Measurements from ENCODE around the gene RABL2B. TPM values are rescaled to one million over a fixed set of nuclear protein-coding genes. Genes with fewer than 3 reads are reported as not detected.
A peak's percentile ranks its signal among the peaks of the same experiment; 100 is the strongest.

The RABL2B gene
- polyA plus RNA-seq, 3 donors: 8.8 to 48.8 (median 11.7) TPM

DNA sequence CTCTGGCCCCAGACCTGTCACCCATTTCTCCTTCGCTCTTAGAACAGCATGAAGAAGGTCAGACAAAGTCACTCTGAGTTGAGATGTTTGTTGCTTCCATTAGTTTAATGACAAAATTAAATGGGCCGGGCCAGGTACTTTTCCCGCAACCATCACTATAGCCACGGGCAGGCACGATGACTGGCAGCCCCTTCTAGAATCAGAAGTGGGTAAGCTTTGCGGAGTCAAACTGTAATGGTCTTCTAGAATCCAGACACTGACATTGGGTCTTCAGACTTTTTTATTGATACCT lies 47.8 kb downstream of the RABL2B start:
- no peak for DNase-seq
- peaks cover 0 to 6% (median 0%) of the 10 kb centered on the region in 7 donors for H3K9me3 Mint-ChIP-seq
- H4K20me1 ChIP-seq (ENCODE audit: insufficient read depth, low read length): no peaks in the 10 kb centered on the region
- H3K27me3 Mint-ChIP-seq (ENCODE audit: low read depth in 3 of 3): peaks cover 0 to 3% (median 2%) of the 10 kb centered on the region in 3 donors
- no peaks in the 10 kb centered on the region for H3K9me3 ChIP-seq (replicated peaks in 1 of 2; ENCODE audit: control insufficient read depth in 1 of 2, insufficient read depth in 1 of 2, low read length in 2 of 2)
- H3K4me1 ChIP-seq (ENCODE audit: control insufficient read depth in 1 of 2, insufficient read depth in 2 of 2, low read length in 2 of 2): no peaks in the 10 kb centered on the region
- no peak overlapping the region for H3K4me3 ChIP-seq (replicated peaks in 1 of 3; ENCODE audit: low read depth in 2 of 3, low read length in 3 of 3)
- H3K79me2 ChIP-seq (ENCODE audit: insufficient read depth, low read length): no peaks in the 10 kb centered on the region
- TF ChIP-seq, protein P1, sequence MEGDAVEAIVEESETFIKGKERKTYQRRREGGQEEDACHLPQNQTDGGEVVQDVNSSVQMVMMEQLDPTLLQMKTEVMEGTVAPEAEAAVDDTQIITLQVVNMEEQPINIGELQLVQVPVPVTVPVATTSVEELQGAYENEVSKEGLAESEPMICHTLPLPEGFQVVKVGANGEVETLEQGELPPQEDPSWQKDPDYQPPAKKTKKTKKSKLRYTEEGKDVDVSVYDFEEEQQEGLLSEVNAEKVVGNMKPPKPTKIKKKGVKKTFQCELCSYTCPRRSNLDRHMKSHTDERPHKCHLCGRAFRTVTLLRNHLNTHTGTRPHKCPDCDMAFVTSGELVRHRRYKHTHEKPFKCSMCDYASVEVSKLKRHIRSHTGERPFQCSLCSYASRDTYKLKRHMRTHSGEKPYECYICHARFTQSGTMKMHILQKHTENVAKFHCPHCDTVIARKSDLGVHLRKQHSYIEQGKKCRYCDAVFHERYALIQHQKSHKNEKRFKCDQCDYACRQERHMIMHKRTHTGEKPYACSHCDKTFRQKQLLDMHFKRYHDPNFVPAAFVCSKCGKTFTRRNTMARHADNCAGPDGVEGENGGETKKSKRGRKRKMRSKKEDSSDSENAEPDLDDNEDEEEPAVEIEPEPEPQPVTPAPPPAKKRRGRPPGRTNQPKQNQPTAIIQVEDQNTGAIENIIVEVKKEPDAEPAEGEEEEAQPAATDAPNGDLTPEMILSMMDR (IDR thresholded peaks at IDR 0.05): no peak
- no peak overlapping the region for H3K4me3 Mint-ChIP-seq
- intact Hi-C loops (cut with micrococcal nuclease): no loop called here
- H2AFZ ChIP-seq (ENCODE audit: insufficient read depth, low read depth, low read length, poor library complexity, severe bottlenecking): no peak overlapping the region
- no peaks in the 10 kb centered on the region for H3K36me3 ChIP-seq (replicated peaks in 1 of 2; ENCODE audit: control insufficient read depth in 1 of 2, insufficient read depth in 2 of 2, low read length in 2 of 2)
- H3K27ac ChIP-seq (ENCODE audit: low read depth in 1 of 2, low read length in 2 of 2): no peak overlapping the region
- WGBS (ENCODE audit: insufficient coverage): 95% methylated on average over 4 of the region's 6 CpGs
- no peak overlapping the region for H3K9ac ChIP-seq (ENCODE audit: insufficient read depth, low read length, poor library complexity, severe bottlenecking)
- H3K4me1 Mint-ChIP-seq: no peaks in the 10 kb centered on the region
- no peak overlapping the region for H3K27ac Mint-ChIP-seq
- H3K4me2 ChIP-seq (replicated peaks; ENCODE audit: extremely low read depth, low read length, poor library complexity, severe bottlenecking): no peak overlapping the region
- no peaks in the 10 kb centered on the region for H3K27me3 ChIP-seq (ENCODE audit: control insufficient read depth in 2 of 2, insufficient read depth in 2 of 2, low read length in 2 of 2)
- no peaks in the 10 kb centered on the region for H3K36me3 Mint-ChIP-seq

DNA sequence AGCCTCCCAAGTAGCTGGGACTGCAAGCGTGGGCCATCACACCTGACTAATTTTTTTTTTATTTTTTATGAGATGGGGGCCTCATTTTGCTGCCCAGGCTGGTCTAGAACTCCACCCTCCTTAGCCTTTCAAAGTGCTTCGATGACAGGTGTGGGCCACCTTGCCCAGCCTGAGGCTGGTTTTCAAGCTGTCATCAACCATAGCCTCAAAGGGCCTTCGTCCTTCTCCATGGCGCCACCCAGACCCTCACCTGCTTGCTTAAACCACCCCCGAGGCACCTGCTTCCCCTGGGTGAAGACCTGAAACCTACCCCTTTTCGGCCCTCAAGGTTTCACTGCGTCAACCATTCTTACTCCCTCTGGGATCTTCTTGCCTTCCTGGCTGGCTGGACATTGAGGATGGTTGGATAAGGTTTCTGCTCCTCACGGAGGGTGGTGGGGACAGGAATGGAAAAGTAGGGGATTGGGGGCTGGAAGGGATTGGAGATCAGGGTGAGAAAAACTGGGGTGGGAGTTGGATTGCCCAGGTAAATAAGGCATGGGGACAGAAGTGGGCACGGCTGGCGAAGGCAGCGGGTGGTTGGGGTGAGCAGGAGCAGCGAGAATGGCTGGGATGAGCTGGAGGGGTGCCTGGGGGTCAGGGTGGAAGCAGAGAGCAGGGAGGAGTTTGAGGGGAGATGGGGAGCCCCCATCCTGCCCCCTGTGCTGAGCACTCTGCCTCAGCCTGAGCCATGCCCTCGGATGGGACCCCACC lies 48.3 kb downstream of the RABL2B start:
- H3K36me3 Mint-ChIP-seq: no peaks in the 10 kb centered on the region
- Histone ChIP-seq H3K36me3 (replicated peaks in 1 of 2; ENCODE audit: control insufficient read depth in 1 of 2, insufficient read depth in 2 of 2, low read length in 2 of 2) (no peaks in the 10 kb centered on the region), H2AFZ (ENCODE audit: insufficient read depth, low read depth, low read length, poor library complexity, severe bottlenecking) (no peak overlapping the region), H3K9ac (ENCODE audit: insufficient read depth, low read length, poor library complexity, severe bottlenecking) (no peak overlapping the region), H3K4me2 (replicated peaks; ENCODE audit: extremely low read depth, low read length, poor library complexity, severe bottlenecking) (no peak overlapping the region), H4K20me1 (ENCODE audit: insufficient read depth, low read length) (no peaks in the 10 kb centered on the region), H3K79me2 (ENCODE audit: insufficient read depth, low read length) (no peaks in the 10 kb centered on the region), H3K4me3 (replicated peaks in 1 of 3; ENCODE audit: low read depth in 2 of 3, low read length in 3 of 3) (no peak overlapping the region), H3K9me3 (replicated peaks in 1 of 2; ENCODE audit: control insufficient read depth in 1 of 2, insufficient read depth in 1 of 2, low read length in 2 of 2) (no peaks in the 10 kb centered on the region), H3K27me3 (ENCODE audit: control insufficient read depth in 2 of 2, insufficient read depth in 2 of 2, low read length in 2 of 2) (no peaks in the 10 kb centered on the region), H3K4me1 (ENCODE audit: control insufficient read depth in 1 of 2, insufficient read depth in 2 of 2, low read length in 2 of 2) (no peaks in the 10 kb centered on the region), H3K27ac (ENCODE audit: low read depth in 1 of 2, low read length in 2 of 2) (no peak overlapping the region)
- no peak overlapping the region for H3K4me3 Mint-ChIP-seq
- H3K4me1 Mint-ChIP-seq: no peaks in the 10 kb centered on the region
- 96% methylated on average over 7 of the region's 13 CpGs for WGBS (ENCODE audit: insufficient coverage)
- intact Hi-C loops (cut with micrococcal nuclease): no loop called here
- peak overlapping the region in 1 of 7 donors; percentile 1 for H3K27ac Mint-ChIP-seq
- H3K27me3 Mint-ChIP-seq (ENCODE audit: low read depth in 3 of 3): peaks cover 0 to 3% (median 2%) of the 10 kb centered on the region in 3 donors
- H3K9me3 Mint-ChIP-seq: peaks cover 0 to 2% (median 0%) of the 10 kb centered on the region in 7 donors
- no peak for DNase-seq
- TF ChIP-seq, protein P1 (IDR thresholded peaks at IDR 0.05): no peak

All from CD14-positive monocyte (primary cell).